Cardiac fibroblast (primary cell): ENCODE results near the gene PCSK9.

Source experiments
- DNase-seq, 2 donors: peaks; one replicate each; pipeline versions ENCODE4 v3.0.0 to v3.0.0-alpha.2; 2010; ENCODE audit warnings: low read depth in 2 of 2
- H3K4me3 ChIP-seq, 2 donors: replicated peaks in 1 of 2; 1 replicate in 1 of 2; 2 replicates in 1 of 2; pipeline ENCODE4 v1.5.1; 2011; ENCODE audit warnings: low read depth in 2 of 2, low read length in 2 of 2, mild to moderate bottlenecking in 2 of 2, moderate library complexity in 1 of 2
- TF ChIP-seq, protein P1 (sequence below): IDR thresholded peaks from one replicate; pipeline ENCODE4 v1.5.1; 2011; ENCODE audit warnings: low read depth, mild to moderate bottlenecking, low read length, inconsistent platforms

Gene PCSK9

DNA sequence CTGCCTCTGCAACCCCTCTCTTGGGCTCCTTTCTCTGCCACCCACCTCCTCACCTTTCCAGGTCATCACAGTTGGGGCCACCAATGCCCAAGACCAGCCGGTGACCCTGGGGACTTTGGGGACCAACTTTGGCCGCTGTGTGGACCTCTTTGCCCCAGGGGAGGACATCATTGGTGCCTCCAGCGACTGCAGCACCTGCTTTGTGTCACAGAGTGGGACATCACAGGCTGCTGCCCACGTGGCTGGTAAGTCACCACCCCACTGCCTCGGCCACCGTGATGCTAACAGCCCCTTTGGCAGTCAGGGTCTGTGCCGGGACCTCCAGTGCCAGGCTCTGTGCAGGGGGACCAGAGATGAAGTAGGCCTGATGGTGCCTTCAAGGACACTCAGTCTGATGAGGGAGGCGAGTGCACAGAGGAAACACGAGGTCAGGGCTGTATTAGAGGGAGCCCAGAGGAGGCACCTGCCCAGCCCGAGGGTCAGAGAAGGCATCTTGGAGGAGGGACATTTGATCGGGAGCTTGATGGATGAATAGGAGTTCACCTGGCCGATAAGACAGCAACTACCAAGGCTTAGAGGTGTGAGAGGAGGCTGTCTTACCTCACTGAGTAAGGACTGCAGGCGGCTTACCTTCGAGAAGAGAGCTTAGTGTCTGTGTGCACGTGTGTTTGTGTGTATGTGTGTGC, 18.1 kb downstream of the PCSK9 start:
- TF ChIP-seq, protein P1, sequence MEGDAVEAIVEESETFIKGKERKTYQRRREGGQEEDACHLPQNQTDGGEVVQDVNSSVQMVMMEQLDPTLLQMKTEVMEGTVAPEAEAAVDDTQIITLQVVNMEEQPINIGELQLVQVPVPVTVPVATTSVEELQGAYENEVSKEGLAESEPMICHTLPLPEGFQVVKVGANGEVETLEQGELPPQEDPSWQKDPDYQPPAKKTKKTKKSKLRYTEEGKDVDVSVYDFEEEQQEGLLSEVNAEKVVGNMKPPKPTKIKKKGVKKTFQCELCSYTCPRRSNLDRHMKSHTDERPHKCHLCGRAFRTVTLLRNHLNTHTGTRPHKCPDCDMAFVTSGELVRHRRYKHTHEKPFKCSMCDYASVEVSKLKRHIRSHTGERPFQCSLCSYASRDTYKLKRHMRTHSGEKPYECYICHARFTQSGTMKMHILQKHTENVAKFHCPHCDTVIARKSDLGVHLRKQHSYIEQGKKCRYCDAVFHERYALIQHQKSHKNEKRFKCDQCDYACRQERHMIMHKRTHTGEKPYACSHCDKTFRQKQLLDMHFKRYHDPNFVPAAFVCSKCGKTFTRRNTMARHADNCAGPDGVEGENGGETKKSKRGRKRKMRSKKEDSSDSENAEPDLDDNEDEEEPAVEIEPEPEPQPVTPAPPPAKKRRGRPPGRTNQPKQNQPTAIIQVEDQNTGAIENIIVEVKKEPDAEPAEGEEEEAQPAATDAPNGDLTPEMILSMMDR: no peak
- no peak for DNase-seq
- H3K4me3 ChIP-seq: no peak overlapping the region

DNA sequence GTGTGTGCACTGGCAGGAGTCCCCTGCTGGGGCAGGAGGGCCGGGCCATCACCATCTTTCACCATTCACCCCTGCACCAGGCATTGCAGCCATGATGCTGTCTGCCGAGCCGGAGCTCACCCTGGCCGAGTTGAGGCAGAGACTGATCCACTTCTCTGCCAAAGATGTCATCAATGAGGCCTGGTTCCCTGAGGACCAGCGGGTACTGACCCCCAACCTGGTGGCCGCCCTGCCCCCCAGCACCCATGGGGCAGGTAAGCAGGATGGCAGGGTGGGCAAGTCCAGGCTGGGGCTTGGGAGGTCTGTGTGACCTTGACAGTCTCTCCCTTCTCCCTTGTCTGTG, 18.6 kb downstream of the PCSK9 start:
- no peak overlapping the region for H3K4me3 ChIP-seq
- TF ChIP-seq, protein P1: no peak
- DNase-seq: no peak

DNA sequence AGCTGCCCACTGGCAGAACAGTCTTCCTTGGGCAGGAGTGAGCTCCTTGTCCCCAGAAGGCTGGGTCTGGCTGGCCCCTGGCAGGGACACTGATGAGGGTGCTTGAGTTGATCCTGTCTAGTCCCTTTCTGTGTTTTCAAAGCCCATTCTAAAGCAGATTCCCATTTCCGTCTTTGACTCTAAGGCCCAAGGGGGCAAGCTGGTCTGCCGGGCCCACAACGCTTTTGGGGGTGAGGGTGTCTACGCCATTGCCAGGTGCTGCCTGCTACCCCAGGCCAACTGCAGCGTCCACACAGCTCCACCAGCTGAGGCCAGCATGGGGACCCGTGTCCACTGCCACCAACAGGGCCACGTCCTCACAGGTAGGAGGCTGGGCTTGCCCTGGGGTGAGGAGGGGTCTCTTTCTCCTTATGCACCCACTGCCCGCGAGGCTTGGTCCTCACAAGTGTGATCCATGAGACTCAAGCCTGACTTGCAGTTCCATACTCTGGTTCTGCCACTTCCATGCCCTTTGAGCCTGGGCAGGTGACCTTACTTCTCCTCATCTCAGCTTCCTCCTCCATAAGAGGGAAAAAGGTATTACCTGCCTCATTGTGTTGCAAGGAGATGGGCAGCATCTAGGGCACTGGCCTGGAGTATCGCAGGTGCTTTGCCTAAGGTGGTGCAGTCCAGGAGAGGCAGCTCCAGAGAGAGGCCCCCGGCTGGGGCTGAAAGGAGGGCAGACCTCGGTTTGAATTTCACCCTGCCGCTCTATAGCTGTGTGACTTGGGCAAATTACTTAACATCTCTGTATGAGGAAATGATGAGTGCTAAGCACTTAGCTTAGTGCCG, 20.2 kb downstream of the PCSK9 start:
- TF ChIP-seq, protein P1: no peak
- no peak for DNase-seq
- H3K4me3 ChIP-seq: no peak overlapping the region

DNA sequence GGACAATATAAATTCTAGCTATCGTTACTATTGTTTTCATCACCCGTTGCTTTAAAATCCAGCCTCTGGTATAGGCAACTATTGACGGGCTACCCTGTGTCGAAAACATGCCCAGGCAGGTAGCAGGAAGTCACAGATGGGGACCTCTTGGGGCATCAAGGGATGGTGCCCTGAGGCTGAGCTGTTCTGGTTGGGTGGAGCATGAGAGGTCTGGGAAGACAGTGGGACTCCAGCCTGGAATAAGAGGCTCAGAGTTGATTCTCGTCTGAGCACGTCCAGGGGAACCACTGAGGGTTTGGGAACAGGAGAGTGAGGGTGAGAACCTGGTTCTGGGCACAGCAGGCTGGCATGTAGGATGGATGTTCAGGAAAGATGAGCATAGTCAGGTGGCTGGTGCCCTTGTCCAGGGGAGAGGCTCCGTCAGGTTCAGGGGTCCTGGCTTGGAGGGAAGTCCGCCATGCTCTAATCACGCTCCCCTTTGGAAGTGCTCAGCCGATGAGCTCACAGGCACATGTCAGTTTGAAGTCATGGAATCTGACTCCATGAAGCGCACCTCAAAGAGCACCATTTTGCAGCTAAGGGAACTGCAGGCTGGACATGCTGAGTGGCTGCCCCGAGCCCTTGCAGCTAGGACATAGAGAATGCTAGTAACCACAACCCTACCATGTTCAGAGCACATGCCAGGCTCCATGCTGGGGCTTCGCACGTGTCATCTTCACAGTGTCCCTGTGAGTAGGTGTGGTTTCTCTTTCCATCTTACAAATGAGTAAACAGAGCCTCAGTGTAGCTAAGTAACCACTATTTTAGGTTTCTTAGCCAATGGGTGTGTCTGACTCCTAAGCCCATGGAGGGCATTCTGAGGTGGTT, 21.0 kb downstream of the PCSK9 start:
- no peak overlapping the region for H3K4me3 ChIP-seq
- TF ChIP-seq, protein P1: no peak
- no peak for DNase-seq

DNA sequence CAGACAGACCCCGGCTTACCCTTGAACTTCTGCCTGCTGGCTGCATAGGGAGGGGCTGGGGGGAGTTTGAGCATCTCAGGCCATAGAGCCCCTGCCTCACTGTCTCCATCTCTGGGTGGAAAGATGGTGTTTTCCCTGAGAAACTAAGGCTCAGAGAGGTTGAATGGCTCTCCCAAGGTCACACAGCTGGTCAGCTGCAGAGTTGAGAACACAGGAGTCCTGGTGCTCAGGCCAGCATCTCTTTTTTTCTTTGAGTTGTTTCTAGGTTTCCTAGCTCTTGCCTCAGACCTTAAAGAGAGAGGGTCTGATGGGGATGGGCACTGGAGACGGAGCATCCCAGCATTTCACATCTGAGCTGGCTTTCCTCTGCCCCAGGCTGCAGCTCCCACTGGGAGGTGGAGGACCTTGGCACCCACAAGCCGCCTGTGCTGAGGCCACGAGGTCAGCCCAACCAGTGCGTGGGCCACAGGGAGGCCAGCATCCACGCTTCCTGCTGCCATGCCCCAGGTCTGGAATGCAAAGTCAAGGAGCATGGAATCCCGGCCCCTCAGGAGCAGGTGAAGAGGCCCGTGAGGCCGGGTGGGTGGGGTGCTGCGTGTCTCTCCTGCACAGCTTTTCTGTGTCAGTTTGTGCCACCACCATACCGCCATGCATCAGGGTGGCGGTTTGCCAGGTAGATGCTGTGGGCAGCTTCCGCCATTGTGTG, 21.8 kb downstream of the PCSK9 start:
- no peak for DNase-seq
- TF ChIP-seq, protein P1: no peak
- H3K4me3 ChIP-seq: no peak overlapping the region

DNA sequence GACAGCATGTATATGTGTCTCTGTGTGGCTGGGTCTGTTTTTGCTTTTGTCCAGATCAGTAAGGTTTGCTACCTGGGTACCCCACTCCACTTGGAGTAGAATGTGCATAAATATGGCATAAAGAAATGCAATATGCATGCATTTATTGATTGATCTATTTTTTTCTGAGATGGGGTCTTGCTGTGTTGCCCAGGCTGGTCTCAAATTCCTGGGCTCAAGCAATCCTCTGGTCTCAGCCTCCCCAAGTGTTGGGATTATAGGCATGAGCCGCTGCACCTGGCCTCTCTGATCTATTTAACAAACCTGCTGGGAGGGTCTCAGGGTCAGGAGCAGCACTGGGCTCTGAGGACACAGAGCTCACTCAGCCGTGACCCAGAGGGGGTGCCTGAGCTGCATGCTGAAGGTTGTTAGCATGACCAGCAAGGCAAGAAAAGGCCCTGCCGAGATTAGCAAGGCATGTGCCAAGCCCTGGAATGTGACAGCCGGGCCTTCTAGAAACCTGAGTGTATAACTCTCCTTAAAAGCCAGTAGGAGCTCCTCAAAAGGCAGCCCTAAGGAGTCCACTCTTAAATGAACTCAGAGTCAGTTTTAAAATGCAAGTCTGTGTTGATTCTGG, 22.5 kb downstream of the PCSK9 start:
- no peak overlapping the region for H3K4me3 ChIP-seq
- no peak for DNase-seq
- TF ChIP-seq, protein P1: no peak
